IMR-90 (cell line): ENCODE data around the gene VHLL. TPM values are rescaled to one million over a fixed set of nuclear protein-coding genes. Genes with fewer than 3 reads are reported as not detected.

Experiments
- ATAC-seq: fragments of 200-7000 bp; cut with Tn5 transposase; 2 replicates; pipeline ENCODE4 v1.9.1; 2020; ENCODE audit warnings: low read depth, mild to moderate bottlenecking, moderate library complexity
- BruUV-seq: library from RNA; stranded (reverse); fragments of 400-500 nt; replicated peaks from 2 replicates; lab custom pipeline; 2021; lab: Mats Ljungman, UMichigan
- CTCF ChIA-PET: fragments of 300-600 bp; formaldehyde crosslinking; extraction: SDS; loops from one replicate; lab custom pipeline; 2021; ENCODE audit warnings: antibody characterized with exemption; lab: Yijun Ruan, JAX
- POLR2A ChIA-PET: fragments of 300-600 bp; sonication (Branson Sonifier 250); formaldehyde crosslinking; loops from one replicate; lab custom pipeline; 2022; ENCODE audit warnings: antibody characterized with exemption; ENCODE audit not compliant: unreplicated experiment; lab: Charles Lee
- DNase-seq: peaks from one replicate; pipeline ENCODE4 v3.0.0; 2013
- H2AFZ ChIP-seq: replicated peaks from 2 replicates; pipeline ENCODE3; 2013; ENCODE audit warnings: low read length, mild to moderate bottlenecking; ENCODE audit not compliant: poor library complexity
- H2AK5ac ChIP-seq: 2 replicates; pipeline ENCODE4 v1.6.1; 2013; ENCODE audit warnings: low read depth, low read length, inconsistent platforms
- H2AK9ac ChIP-seq: replicated peaks from 2 replicates; pipeline ENCODE3; 2013; ENCODE audit warnings: mild to moderate bottlenecking, low read depth, low read length, moderate library complexity; ENCODE audit not compliant: poor library complexity
- H2BK120ac ChIP-seq: 2 replicates; pipeline ENCODE4 v1.6.1; 2013; ENCODE audit warnings: low read depth, low read length, inconsistent platforms
- H2BK15ac ChIP-seq: 3 replicates; pipeline ENCODE4 v1.6.1; 2013; ENCODE audit warnings: low read depth, low read length, inconsistent platforms
- H2BK20ac ChIP-seq: 2 replicates; pipeline ENCODE4 v1.6.1; 2013; ENCODE audit warnings: low read depth, mild to moderate bottlenecking, inconsistent platforms, low read length, moderate library complexity
- H2BK5ac ChIP-seq: 2 replicates; pipeline ENCODE4 v1.6.1; 2013; ENCODE audit warnings: mild to moderate bottlenecking, low read depth, low read length, inconsistent platforms; ENCODE audit not compliant: poor library complexity, severe bottlenecking
- H3K14ac ChIP-seq: replicated peaks from 2 replicates; pipeline ENCODE4 v1.6.1; 2013; ENCODE audit warnings: low read depth, low read length, inconsistent platforms
- H3K18ac ChIP-seq: 2 replicates; pipeline ENCODE4 v1.6.1; 2013; ENCODE audit warnings: low read depth, low read length, control low read depth
- H3K23ac ChIP-seq: 2 replicates; pipeline ENCODE4 v1.6.1; 2013; ENCODE audit warnings: low read depth, low read length, inconsistent platforms
- H3K27ac ChIP-seq: 2 replicates; pipeline ENCODE4 v1.5.1; 2013; ENCODE audit warnings: mild to moderate bottlenecking, control low read depth, low read length; ENCODE audit not compliant: insufficient read depth
- H3K27me3 ChIP-seq: 2 replicates; pipeline ENCODE4 v1.6.1; 2013; ENCODE audit warnings: low read length; ENCODE audit not compliant: control insufficient read depth, insufficient read depth
- H3K36me3 ChIP-seq: 2 replicates; pipeline ENCODE4 v1.6.1; 2013; ENCODE audit warnings: low read length, mixed read lengths; ENCODE audit not compliant: control insufficient read depth, insufficient read depth
- H3K4ac ChIP-seq: 2 replicates; pipeline ENCODE4 v1.6.1; 2013; ENCODE audit warnings: low read depth, low read length, inconsistent platforms
- H3K4me1 ChIP-seq: 2 replicates; pipeline ENCODE4 v1.6.1; 2013; ENCODE audit warnings: low read length, mixed read lengths; ENCODE audit not compliant: control insufficient read depth, insufficient read depth
- H3K4me2 ChIP-seq: 2 replicates; pipeline ENCODE4 v1.6.1; 2013; ENCODE audit warnings: low read depth, mild to moderate bottlenecking, control low read depth, low read length, moderate library complexity
- H3K4me3 ChIP-seq: 2 replicates; pipeline ENCODE4 v1.5.1; 2013; ENCODE audit warnings: low read depth, mild to moderate bottlenecking, control low read depth, low read length, moderate library complexity; ENCODE audit not compliant: insufficient read depth
- H3K56ac ChIP-seq: 2 replicates; pipeline ENCODE4 v1.6.1; 2013; ENCODE audit warnings: low read length, inconsistent platforms; ENCODE audit not compliant: insufficient read depth; ENCODE audit errors: extremely low read depth
- H3K79me1 ChIP-seq, 2 experiments: 2 replicates each; pipeline ENCODE4 v1.6.1; 2013; ENCODE audit warnings: low read length in 2 of 2, inconsistent platforms in 1 of 2, low read depth in 1 of 2
- H3K9ac ChIP-seq: 2 replicates; pipeline ENCODE4 v1.6.1; 2013; ENCODE audit warnings: low read depth, low read length, control low read depth
- H3K9me1 ChIP-seq: 2 replicates; pipeline ENCODE4 v1.6.1; 2013; ENCODE audit warnings: low read length, inconsistent platforms; ENCODE audit not compliant: insufficient read depth
- H3K9me3 ChIP-seq: 2 replicates; pipeline ENCODE4 v1.6.1; 2013; ENCODE audit warnings: low read length; ENCODE audit not compliant: control insufficient read depth, insufficient read depth
- H4K20me1 ChIP-seq: 2 replicates; pipeline ENCODE4 v1.6.1; 2013; ENCODE audit warnings: low read length, inconsistent platforms; ENCODE audit not compliant: insufficient read depth
- H4K5ac ChIP-seq: 2 replicates; pipeline ENCODE4 v1.6.1; 2013; ENCODE audit warnings: mild to moderate bottlenecking, low read depth, low read length, control low read depth
- H4K8ac ChIP-seq, 2 experiments: 2 replicates each; pipeline ENCODE4 v1.6.1; 2013; ENCODE audit warnings: low read depth in 2 of 2, low read length in 2 of 2, control low read depth in 1 of 2, inconsistent platforms in 1 of 2
- H4K91ac ChIP-seq: 2 replicates; pipeline ENCODE4 v1.6.1; 2013; ENCODE audit warnings: low read depth, low read length, inconsistent platforms; ENCODE audit not compliant: insufficient read depth
- BHLHE40 ChIP-seq: fragments of 150-350 bp; IDR thresholded peaks from 2 replicates; pipeline ENCODE4 v1.6.1; 2016; ENCODE audit warnings: mild to moderate bottlenecking, low read depth, low read length
- CTCF ChIP-seq: conservative IDR thresholded peaks from 2 replicates; pipeline ENCODE4 v1.5.1; 2012; ENCODE audit warnings: mild to moderate bottlenecking, low read depth, low read length, improper control_type of control experiment
- ELK1 ChIP-seq: fragments of 150-350 bp; IDR thresholded peaks from 2 replicates; pipeline ENCODE4 v1.6.1; 2016; ENCODE audit warnings: low read depth, mild to moderate bottlenecking, low read length, moderate library complexity, borderline replicate concordance
- FOS ChIP-seq: fragments of 150-350 bp; IDR thresholded peaks from 2 replicates; pipeline ENCODE4 v1.6.1; 2016; ENCODE audit warnings: low read depth, low read length
- MAFK ChIP-seq: IDR thresholded peaks from 2 replicates; pipeline ENCODE4 v1.6.1; 2012; ENCODE audit warnings: low read depth, low read length, improper control_type of control experiment
- MAZ ChIP-seq: IDR thresholded peaks from 2 replicates; pipeline ENCODE4 v1.6.1; 2012; ENCODE audit warnings: low read depth, mild to moderate bottlenecking, low read length, improper control_type of control experiment, moderate library complexity, borderline replicate concordance
- RCOR1 ChIP-seq: IDR thresholded peaks from 2 replicates; pipeline ENCODE4 v1.6.1; 2012; ENCODE audit warnings: mild to moderate bottlenecking, low read length, improper control_type of control experiment; ENCODE audit not compliant: insufficient replicate concordance
- RFX5 ChIP-seq: IDR thresholded peaks from 2 replicates; pipeline ENCODE4 v1.8.0; 2012; ENCODE audit warnings: low read depth, mild to moderate bottlenecking, low read length, moderate library complexity
- WGBS, 2 experiments: methylation state at CpG; one replicate each; pipeline versions ENCODE4 v1.1.5 to v1.1.7; 2013; ENCODE audit warnings: missing lambda C conversion rate in 2 of 2; ENCODE audit not compliant: insufficient read length in 1 of 2; ENCODE audit errors: extremely low coverage in 2 of 2; 5-methylcytosine and 5-hydroxymethylcytosine counted together
- dilution Hi-C: fragments of 300-500 bp; cut with HindIII; formaldehyde crosslinking; loops from one replicate; pipeline ENCODE4 v1.14.3; 2018; ENCODE audit warnings: low sequenced_read_pairs; ENCODE audit not compliant: unreplicated experiment
- in situ Hi-C: fragments of 300-500 bp; cut with MboI; formaldehyde crosslinking; loops from 3 replicates; pipeline ENCODE4 v1.14.3; 2019; ENCODE audit warnings: low sequenced_read_pairs, inconsistent platforms, mixed read lengths
- intact Hi-C: fragments of 100-400 bp; cut with micrococcal nuclease; formaldehyde crosslinking; loops from 2 replicates; pipeline ENCODE4 v1.10.0; 2022
- polyA plus RNA-seq, 3 experiments: library from polyadenylated mRNA; depleted of rRNA; stranded (reverse); fragments of >200 nt; gene quantifications; 2 replicates each; pipeline ENCODE4 v1.2.3, GENCODE V29; 2012; ENCODE audit warnings: low replicate concordance in 1 of 3
- total RNA-seq: library from RNA; depleted of rRNA; stranded (reverse); fragments of >200 nt; gene quantifications from 2 replicates; pipeline ENCODE4 v1.2.3, GENCODE V29; 2012

VHLL gene
- total and polyA plus RNA-seq, 2 of the 4 experiments (the other 2 are of a cell fraction): not detected

- Histone ChIP-seq H2AFZ (peak overlapping the region; percentile 8), H3K9me1 (peaks cover 6% of the 10 kb centered on the region; the same call in 1 of the 2 replicates), H4K8ac (no peak overlapping the region), H2BK120ac (no peak overlapping the region), H3K14ac (no peak overlapping the region), H2BK15ac (no peak overlapping the region), H2BK5ac (no peak overlapping the region), H3K36me3 (peaks cover 9% of the 10 kb centered on the region; the same call in 1 of the 2 replicates), H3K79me1 (peaks cover 3 to 27% of the 10 kb centered on the region in 2 experiments), H2AK9ac (no peak overlapping the region), H4K20me1 (no peaks in the 10 kb centered on the region), H4K91ac (no peak overlapping the region), H2AK5ac (no peak overlapping the region), H3K4me2 (no peak overlapping the region), H3K9me3 (no peaks in the 10 kb centered on the region), H3K27me3 (no peaks in the 10 kb centered on the region), H3K4me3 (no peak overlapping the region), H3K27ac (no peak overlapping the region), H3K56ac (no peak overlapping the region), H3K4ac (no peak overlapping the region), H2BK20ac (no peak overlapping the region), H3K9ac (no peak overlapping the region), H3K18ac (no peak overlapping the region), H3K23ac (no peak overlapping the region), H3K4me1 (peaks cover 2% of the 10 kb centered on the region; the same call in 1 of the 2 replicates), H4K5ac (no peak overlapping the region)
- in situ Hi-C loops (no loop called here), dilution Hi-C loops (no loop called here), intact Hi-C loops (no loop called here)
- POLR2A ChIA-PET: no interaction called here
- no TSS peak for BruUV-seq
- no peak for ATAC-seq
- no CpG with 5 or more reads among the region's 9 CpGs for WGBS, 2 experiments
- no peak for DNase-seq
- TF ChIP-seq FOS (no peak), BHLHE40 (no peak), MAFK (no peak), ELK1 (no peak), CTCF (no peak), RCOR1 (no peak), RFX5 (no peak), MAZ (no peak)
- CTCF ChIA-PET: no interaction called here
Observed at GRCh38 chr1:156293895-156294294, 5.2 kb downstream of the VHLL start.
